NCI-H2227 (cell line): ENCODE results near the gene ZMIZ2.

Source experiments
- DNase-seq: peaks from one replicate; lab custom pipeline; 2025; ENCODE audit not compliant: unreplicated experiment; lab: John Stamatoyannopoulos, UW

Gene ZMIZ2

DNA sequence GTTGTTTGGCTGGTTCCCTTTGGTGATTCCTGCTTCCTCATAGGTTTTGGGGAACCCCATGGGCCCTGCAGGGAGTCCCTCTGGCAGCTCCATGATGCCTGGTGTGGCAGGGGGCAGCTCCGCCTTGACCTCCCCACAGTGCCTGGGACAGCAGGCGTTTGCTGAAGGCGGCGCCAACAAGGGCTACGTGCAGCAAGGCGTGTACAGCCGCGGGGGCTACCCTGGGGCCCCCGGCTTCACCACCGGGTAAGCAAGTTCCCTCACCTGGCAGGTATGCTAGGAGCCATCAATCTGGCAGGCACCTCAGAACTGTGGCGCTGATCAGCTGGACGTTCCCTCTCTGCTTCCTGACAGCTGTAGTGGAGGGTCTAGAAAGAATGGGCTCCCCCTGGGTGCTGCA, 8.3 kb downstream of the ZMIZ2 start:
- DNase-seq: no peak

DNA sequence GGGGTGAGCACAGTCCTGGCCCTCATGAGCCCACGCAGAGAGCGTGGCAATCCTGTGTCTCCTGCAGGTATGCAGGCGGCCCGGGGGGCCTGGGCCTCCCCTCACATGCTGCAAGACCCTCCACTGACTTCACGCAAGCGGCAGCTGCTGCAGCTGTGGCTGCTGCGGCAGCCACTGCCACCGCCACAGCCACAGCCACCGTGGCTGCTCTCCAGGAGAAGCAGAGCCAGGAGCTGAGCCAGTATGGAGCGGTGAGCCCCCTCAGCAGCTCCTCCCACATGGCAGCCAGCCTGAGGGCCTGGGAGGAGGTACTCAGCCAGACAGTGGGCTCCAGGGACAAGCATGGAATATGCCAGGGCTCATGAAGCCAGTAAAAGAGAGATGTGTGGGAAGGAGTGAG, 8.7 kb downstream of the ZMIZ2 start:
- DNase-seq: no peak

- DNase-seq: no peak
These were observed 9.1 kb downstream of the ZMIZ2 start for GRCh38 chr7:44757739-44758138.

DNA sequence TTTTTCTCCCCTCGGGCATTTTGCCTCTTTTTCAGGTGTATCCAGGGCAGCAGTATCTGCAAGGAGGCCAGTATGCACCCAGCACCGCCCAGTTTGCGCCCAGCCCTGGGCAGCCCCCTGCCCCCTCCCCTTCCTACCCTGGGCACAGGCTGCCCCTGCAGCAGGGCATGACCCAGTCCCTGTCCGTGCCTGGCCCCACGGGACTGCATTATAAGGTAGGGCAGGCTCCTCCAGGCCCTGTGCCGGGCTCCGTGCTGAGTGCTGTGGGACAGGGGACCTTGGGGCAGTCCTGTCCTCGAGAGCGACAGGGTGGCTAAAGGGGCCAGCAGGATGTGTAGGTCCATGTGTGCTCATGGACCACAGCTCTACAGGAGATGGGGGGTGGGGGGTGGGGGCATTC, 10.6 kb downstream of the ZMIZ2 start:
- DNase-seq: no peak

DNA sequence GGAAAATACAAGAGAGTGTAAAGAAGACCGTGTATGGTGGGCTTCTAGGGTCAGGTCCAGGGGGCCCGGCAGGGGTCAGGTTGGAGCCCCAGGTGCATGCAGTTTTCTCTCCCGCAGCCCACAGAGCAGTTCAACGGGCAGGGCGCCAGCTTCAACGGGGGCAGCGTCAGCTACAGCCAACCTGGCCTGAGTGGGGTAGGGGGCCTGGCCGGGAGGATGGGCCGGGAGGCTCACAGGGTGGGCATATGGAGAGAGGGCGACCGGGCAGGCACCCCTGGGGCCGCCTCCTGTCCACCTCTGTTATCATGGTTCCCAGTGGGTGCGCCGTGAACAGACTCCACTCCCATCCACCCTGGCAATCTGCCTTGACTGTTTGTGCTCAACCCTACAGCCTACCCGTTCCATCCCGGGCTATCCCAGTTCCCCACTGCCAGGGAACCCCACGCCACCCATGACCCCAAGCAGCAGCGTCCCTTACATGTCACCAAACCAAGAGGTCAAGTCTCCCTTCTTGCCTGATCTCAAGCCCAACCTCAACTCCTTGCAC, 11.5 kb downstream of the ZMIZ2 start:
- DNase-seq: no peak

DNA sequence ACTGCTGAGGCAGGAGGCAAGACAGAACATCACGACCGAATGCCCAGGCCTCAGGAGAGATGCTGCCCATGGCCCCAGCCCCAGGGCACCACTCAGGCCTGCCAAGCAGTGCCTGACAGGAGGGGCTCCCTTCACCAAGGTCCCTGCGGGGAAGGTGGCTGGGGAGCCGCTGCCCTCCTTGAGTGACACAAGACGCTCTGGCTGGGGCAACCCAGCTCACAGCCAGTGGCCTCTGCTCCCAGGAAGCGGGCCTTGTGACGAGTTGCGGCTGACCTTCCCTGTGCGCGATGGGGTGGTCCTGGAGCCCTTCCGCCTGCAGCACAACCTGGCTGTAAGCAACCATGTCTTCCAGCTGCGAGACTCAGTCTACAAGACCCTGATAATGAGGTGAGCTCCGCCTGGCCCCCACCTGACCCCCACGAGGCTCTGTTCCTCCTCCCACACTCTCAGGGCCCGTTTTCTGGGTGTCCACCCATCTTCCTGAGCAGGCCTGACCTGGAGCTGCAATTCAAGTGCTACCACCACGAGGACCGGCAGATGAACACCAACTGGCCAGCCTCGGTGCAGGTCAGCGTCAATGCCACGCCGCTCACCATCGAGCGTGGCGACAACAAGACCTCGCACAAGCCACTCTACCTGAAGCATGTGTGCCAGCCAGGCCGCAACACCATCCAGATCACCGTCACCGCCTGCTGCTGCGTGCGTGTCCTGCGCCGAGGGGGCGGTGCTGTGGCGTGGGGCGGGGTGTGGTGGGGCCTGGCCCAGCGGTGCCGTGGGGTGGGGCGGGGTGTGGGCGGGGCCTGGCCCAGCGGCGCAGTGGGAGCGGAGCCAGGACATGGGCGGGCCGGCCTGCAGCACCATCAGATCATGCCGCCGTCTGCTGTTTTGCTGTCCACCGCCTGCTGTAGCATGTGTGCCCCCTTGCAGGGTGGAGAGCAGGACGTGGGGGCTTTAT, 12.8 kb downstream of the ZMIZ2 start:
- DNase-seq: no peak

DNA sequence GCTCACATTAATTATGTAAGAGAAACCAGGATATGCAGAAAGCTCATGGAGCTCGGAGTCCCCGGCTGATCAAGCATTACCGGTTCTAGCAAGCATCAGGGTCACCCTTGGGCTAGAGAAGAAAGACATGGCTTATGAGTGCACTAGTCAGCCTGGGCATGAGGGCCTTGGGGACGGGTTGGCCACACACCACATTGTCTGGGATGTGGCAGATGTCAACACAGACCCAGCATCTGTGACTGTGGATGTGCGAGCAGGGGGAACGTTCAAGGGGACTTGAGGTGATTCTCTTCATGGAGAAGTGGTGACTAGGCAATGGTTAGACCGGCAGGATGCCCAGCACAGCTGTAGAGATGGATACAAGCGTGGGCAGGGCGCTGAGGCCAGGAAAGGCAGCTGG, 13.7 kb downstream of the ZMIZ2 start:
- DNase-seq: no peak

DNA sequence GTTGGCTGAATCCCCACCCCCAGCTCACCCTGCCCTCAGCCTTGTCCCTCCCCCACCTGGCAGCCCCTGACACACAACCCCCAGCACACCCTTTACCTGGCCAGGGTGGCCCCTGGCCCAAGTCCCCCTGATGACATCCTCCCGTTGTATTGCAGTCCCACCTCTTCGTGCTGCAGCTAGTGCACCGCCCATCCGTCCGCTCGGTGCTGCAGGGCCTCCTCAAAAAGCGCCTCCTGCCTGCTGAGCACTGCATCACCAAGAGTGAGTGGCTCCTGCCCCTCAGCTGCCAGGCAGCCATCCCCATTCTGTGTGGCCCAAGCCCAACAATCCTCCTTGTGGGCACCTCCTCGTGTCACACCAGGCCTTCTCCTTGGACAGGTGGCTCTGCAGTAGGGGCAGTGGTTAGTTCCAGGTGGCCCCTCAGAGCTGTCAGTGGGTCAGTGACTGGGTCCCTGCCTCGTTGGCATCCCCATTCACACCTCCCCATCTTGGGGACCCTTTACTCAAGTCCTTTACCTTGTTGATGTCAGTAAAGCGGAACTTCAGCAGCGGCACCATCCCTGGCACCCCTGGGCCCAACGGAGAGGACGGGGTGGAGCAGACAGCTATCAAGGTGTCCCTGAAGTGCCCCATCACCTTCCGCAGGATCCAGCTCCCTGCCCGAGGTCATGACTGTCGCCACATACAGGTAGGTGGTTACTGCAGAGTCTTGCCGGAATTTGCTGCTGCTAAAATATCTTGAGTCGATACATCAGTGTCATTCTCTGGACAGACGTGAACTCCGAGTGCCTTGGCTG, 14.3 kb downstream of the ZMIZ2 start:
- no peak for DNase-seq

DNA sequence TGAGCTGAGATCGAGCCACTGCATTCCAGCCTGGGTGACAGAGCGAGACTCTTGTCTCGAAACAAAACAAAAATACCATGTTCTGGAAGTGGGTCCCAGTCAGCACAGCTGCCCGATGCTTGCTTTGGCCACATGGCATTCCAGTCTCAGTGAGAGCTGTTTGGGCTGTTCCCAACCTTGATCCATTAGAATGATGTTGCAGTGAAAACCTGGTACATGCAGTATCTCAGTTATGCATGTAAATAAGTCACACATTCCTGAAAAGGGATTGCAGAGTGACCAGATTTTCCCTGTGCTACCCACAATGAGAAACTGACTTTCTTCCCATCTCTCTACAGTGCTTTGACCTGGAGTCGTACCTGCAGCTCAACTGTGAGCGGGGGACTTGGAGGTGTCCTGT, 15.4 kb downstream of the ZMIZ2 start:
- DNase-seq: no peak

- no peak for DNase-seq
These were observed 16.3 kb downstream of the ZMIZ2 start for GRCh38 chr7:44764665-44765578.

DNA sequence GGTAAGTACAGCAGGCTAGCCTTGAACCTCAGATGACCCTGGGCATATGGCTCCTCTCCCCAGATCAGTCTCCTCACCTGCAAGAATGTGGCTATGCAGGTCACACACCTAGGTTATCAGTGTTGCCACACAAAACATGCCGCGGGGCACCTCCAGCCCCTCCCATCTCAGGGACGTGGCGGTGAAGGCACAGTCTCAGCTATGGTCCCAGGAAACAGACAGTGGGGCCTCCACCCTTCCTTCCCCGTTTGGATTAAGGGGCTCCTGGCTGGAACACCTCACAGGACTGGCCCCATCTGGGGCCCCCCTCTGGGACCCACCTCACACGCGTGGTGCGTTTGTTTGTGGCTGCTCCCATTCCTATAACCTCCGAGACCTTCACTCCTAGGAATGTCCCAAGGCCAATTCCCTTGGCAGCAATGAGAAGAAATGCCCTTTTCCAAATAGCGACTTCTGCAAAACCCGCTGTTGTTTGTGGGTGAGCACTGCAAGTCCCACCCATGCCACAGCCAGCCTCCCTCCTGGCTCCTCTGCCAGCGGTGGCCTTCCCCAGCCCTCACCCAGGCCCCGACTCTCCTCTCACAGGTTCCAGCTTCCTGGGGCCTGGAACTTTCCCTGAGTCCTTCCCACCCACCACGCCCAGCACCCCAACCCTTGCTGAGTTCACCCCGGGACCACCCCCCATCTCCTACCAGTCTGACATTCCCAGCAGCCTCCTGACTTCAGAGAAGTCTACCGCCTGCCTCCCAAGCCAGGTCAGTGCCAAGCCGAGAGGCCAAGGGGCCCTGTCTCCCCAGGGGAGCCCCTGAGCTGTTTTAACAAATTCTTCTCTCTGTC, 17.1 kb downstream of the ZMIZ2 start:
- DNase-seq: no peak

GRCh38 chr7:44766416-44766801, 17.8 kb downstream of the ZMIZ2 start:
- DNase-seq: no peak

DNA sequence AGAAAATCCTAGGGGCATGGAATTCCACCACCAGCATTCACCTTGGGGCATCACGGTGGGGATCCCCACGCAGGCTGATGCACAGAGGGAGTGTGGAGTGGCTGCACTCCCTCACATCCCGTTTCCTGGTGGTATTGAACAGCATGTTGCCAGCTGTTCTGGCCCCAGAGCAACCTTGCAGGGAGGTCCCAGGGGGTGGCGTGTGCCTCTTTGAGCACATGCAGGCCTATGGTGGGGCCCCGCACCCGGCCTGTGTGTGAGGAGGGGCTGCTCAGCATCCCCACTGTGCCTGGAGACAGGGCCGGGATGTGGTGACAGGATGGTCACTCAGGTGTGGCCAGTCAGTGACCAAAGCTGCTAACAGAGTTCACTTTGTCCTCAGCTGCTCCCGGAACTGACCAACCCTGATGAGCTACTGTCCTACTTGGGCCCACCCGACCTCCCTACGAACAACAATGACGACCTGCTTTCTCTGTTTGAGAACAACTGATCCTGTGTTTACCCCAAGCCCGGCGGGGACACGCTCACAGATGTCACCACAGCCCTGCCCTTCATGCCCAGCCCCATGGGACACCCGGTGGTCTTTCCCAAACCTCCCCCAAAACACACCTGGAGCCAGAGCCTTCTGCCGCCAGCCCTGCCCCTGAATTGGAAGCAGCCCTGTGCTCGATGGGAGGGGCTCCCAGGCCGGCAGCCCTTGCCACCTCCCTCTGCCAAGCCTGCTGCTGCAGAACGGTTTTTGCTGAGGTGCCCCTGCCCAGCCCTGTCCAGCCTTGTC, 18.7 kb downstream of the ZMIZ2 start:
- DNase-seq: no peak

DNA sequence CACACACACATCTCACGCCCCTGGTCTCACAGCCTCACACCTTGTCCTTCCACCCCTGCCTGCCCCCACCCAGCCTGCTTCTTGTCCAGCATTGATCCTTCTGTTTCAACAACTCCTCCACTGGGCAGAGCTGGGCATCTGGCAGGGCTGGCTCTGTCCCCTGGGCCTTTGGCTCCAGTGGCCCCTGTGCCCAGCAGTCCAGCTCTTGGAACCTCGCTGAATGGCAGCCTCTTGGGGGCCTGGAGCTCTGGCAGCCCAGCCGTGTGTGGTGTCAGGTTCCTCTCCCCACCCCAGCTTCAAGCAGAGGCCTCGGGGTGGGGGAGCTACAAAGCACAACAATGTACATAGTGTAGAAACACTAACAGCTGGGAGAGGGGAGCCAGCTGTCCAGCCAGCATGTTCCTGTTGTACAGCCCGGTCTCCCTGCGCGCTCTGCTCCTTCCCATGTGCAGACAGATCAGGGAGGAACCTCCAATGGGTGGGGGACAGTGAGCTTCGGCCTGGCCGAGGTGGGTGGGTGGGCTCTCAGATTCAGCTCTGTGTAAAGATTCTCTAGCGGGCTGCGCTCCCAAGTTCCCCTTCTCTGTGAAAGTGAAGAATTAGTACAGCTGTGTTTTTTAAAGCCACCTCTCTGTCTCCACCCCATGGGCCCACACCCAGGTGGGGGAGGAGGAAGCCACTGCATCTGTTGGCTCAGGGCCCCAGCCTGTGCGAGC, 19.4 kb downstream of the ZMIZ2 start:
- no peak for DNase-seq

GRCh38 chr7:44768628-44769371, 20.2 kb downstream of the ZMIZ2 start:
- no peak for DNase-seq

GRCh38 chr7:44769376-44769775, 20.7 kb downstream of the ZMIZ2 start:
- DNase-seq: no peak

DNA sequence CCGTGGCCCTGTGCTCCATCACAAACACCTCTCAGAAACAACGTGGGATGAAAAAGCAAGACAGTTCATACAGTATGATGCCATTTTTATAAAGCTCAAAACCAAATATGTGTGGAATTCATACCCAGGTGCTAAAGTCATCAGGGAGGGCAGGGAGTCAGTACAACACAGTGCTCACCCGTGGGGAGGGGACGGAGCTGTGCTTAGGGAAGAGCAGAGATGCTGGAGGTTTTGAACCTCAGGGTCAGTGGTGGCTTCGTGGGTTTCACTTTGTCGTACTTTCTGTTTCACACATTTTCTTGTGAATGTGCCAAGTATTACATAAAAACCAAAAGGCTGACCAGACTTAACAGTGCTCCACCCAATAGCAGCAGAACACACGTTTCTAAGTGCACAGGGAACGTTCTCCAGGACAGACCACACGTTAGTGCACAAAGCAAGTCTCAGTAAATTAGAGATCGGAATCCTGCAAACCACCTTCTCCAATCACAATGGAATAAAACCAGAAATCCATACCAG, 21.2 kb downstream of the ZMIZ2 start:
- DNase-seq: no peak

DNA sequence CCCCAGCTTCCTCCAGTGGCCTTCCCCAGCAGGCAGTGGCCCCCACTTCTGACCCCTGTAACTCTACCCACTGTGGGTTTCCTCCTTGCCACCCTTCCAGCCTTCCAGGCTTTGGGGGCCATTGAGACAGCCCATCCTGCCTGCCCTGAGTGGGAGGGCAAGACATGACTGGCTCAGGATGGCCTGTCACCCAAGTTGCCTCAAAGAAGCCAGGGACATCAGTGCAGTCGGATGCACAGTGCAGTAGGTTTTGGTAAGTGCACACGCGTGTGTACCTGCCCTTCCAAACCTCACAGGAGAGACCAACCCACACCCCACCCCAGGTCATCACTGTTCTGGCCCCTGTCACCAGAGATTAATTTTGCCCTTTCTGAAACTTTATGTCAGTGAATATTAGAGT, 22.7 kb downstream of the ZMIZ2 start:
- DNase-seq: no peak
